ENCODE data around the gene RAB1A.

DNA sequence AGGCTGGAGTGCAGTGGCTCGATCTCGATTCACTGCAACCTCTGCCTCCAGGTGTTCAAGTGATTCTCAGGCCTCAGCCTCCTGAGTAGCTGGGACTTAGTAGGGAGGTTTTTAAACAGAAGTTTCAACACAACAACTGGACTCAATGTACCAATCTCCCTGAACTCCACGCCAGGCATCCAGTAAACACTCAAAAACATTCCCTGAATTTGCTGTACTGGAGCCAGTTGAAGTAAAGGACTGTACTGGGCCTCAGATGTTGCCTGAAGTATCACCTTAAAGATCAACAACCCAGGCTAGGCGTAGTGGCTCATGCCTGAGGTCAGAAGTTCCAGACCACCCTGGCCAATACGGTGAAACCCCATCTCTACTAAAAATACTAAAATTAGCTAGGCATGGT lies 22.4 kb downstream of the RAB1A start:
- TF ChIP-seq, protein P1, sequence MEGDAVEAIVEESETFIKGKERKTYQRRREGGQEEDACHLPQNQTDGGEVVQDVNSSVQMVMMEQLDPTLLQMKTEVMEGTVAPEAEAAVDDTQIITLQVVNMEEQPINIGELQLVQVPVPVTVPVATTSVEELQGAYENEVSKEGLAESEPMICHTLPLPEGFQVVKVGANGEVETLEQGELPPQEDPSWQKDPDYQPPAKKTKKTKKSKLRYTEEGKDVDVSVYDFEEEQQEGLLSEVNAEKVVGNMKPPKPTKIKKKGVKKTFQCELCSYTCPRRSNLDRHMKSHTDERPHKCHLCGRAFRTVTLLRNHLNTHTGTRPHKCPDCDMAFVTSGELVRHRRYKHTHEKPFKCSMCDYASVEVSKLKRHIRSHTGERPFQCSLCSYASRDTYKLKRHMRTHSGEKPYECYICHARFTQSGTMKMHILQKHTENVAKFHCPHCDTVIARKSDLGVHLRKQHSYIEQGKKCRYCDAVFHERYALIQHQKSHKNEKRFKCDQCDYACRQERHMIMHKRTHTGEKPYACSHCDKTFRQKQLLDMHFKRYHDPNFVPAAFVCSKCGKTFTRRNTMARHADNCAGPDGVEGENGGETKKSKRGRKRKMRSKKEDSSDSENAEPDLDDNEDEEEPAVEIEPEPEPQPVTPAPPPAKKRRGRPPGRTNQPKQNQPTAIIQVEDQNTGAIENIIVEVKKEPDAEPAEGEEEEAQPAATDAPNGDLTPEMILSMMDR (IDR thresholded peaks at IDR 0.05), result no peak
- no peak for TF ChIP-seq POLR2A (IDR thresholded peaks at IDR 0.05)

Measured in thyroid gland (tissue), 4 donors.